NCI-H2029 (cell line): ENCODE results near the gene KRTAP5-8.
"Not testable (repeated sequence)": the region's sequence is repeated elsewhere in the genome, so short reads cannot be mapped to it uniquely, and the experiment has no call there.

Source experiments
- DNase-seq: peaks from one replicate; lab custom pipeline; 2025; lab: John Stamatoyannopoulos, UW

The KRTAP5-8 gene

GRCh38 chr11:71543866-71544265 lies 6.0 kb downstream of the KRTAP5-8 start:
- DNase-seq, result no peak

- no peak for DNase-seq
Observed at GRCh38 chr11:71544525-71545214, 6.8 kb downstream of the KRTAP5-8 start.

- no peak for DNase-seq
Observed at GRCh38 chr11:71545405-71545966, 7.7 kb downstream of the KRTAP5-8 start.

- DNase-seq, result no peak
Observed at GRCh38 chr11:71548120-71548519, 10.3 kb downstream of the KRTAP5-8 start, which contains the start of gene KRTAP5-9. Gene KRTAP5-9 (plus strand): TSS chr11:71548420. CDS start chr11:71548658, 238 bp downstream.

- no peak for DNase-seq
Observed at GRCh38 chr11:71548716-71549151, 10.9 kb downstream of the KRTAP5-8 start.

GRCh38 chr11:71551711-71552110 lies 13.9 kb downstream of the KRTAP5-8 start:
- no peak for DNase-seq

- no peak for DNase-seq
Observed at GRCh38 chr11:71554996-71555395, 17.2 kb downstream of the KRTAP5-8 start.

- no peak for DNase-seq
Observed at GRCh38 chr11:71555508-71555907, 17.7 kb downstream of the KRTAP5-8 start.

GRCh38 chr11:71556018-71556417 lies 18.2 kb downstream of the KRTAP5-8 start:
- no peak for DNase-seq

- no peak for DNase-seq
Observed at GRCh38 chr11:71557257-71557656, 19.4 kb downstream of the KRTAP5-8 start.

- DNase-seq, result no peak
Observed at GRCh38 chr11:71558996-71559395, 21.2 kb downstream of the KRTAP5-8 start.

GRCh38 chr11:71562120-71562519 lies 24.3 kb downstream of the KRTAP5-8 start:
- no peak for DNase-seq

- no peak for DNase-seq
Observed at GRCh38 chr11:71563406-71563805, 25.6 kb downstream of the KRTAP5-8 start.

- no peak for DNase-seq
Observed at GRCh38 chr11:71564430-71564829, 26.6 kb downstream of the KRTAP5-8 start.

- no peak for DNase-seq
Observed at GRCh38 chr11:71565263-71565662, 27.4 kb downstream of the KRTAP5-8 start, which contains the start of gene KRTAP5-10. Gene KRTAP5-10 (plus strand): TSS chr11:71565563. CDS start chr11:71565588, 25 bp downstream.

- no peak for DNase-seq
Observed at GRCh38 chr11:71566081-71566620, 28.3 kb downstream of the KRTAP5-8 start.

- not testable (repeated sequence) for DNase-seq
Observed at GRCh38 chr11:71566626-71567599, 29.1 kb downstream of the KRTAP5-8 start.

- not testable (repeated sequence) for DNase-seq
Observed at GRCh38 chr11:71567633-71568032, 29.8 kb downstream of the KRTAP5-8 start.

- no peak for DNase-seq
Observed at GRCh38 chr11:71568704-71569349, 31.0 kb downstream of the KRTAP5-8 start.

- DNase-seq, result not testable (repeated sequence)
Observed at GRCh38 chr11:71571101-71571850, 33.5 kb downstream of the KRTAP5-8 start.

GRCh38 chr11:71572811-71573210 lies 35.0 kb downstream of the KRTAP5-8 start:
- no peak for DNase-seq
